Activated CD4-positive, alpha-beta T cell treated with anti-CD3 and anti-CD28 coated beads for 1 hour (primary cell): ENCODE results near the gene MAMSTR.
A peak's percentile ranks its signal among the peaks of the same experiment; 100 is the strongest.
"Not testable (repeated sequence)": the region's sequence is repeated elsewhere in the genome, so short reads cannot be mapped to it uniquely, and the experiment has no call there.

Source experiments
- DNase-seq: peaks from one replicate; pipeline ENCODE4 v3.0.0-alpha.2; 2020

Gene MAMSTR

DNA sequence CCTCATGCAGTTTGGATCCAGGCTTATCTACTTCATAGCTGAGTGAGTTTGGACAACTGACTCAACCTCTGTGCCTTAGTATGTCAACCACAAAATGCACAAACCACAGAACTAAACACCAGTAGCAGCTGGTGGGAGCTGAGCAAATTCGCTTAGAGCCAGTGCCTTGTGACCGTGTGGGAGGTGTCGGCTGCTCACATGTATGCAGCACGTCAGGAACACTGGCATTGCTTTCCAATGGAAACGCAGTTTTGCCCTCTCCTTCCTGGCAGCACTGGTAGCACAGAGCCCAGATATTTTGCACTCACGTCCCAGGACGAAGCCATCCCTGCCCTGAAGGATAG lies 38.4 kb downstream of the MAMSTR start:
- no peak for DNase-seq

DNA sequence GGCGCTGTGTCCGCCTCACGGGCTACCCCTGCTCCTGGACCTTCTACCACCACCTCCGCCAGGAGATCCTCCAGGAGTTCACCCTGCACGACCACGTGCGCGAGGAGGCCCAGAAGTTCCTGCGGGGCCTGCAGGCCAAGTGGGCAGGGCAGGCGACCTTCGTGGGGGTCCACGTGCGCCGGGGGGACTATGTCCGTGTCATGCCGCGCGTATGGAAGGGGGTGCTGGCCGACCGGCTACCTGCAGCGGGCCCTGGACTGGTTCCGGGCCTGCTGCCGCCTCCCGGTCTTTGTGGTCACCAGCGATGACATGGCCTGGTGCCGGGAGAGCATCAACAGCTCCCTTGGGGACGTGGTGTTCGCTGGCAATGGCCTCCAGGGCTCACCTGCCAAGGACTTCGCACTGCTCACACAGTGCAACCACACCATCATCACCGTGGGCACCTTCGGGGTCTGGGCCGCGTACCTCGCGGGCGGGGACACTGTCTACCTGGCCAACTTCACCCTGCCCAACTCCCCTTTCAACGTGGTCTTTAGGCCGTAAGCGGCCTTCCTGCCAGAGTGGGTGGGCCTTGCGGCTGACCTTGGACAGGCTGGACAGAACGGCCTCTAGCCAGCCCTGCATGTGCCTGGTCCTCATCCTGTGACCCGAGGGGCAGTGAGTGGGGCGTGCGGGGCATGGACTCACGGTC lies 38.9 kb downstream of the MAMSTR start:
- DNase-seq, result no peak

DNA sequence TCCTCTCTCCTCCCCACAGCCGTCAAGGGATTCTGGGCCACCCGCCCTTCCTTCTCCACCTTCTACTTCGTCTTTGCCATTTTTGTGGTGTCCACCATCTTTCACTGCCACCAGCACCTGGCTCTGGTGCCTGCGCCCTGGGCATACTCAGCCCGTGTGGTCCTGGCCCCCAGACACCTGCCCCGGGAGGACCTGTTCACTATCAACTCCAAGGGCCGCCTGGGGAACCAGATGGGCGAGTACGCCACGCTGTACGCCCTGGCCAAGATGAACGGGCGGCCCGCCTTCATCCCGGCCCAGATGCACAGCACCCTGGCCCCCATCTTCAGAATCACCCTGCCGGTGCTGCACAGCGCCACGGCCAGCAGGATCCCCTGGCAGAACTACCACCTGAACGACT lies 39.5 kb downstream of the MAMSTR start:
- DNase-seq, result not testable (repeated sequence)

DNA sequence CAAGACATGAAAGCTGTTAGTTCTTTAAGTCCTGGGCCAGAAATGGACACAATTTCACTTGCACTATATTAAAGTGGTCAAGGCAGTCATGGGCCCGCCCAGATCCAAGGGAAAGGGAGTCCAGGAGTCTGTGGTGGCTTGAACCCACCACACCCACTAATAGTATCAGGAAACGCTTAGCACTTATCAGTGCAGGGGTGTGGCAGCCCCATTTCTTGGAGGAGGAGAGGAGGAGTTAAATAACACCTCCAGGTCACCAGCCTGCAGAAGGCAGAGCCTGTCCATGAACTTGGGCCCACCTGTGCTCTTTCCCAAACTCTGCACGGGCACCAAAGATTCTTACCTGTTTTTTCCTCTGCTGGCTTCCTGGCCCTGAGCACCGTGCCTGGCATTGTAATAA lies 41.3 kb downstream of the MAMSTR start:
- DNase-seq, result no peak

DNA sequence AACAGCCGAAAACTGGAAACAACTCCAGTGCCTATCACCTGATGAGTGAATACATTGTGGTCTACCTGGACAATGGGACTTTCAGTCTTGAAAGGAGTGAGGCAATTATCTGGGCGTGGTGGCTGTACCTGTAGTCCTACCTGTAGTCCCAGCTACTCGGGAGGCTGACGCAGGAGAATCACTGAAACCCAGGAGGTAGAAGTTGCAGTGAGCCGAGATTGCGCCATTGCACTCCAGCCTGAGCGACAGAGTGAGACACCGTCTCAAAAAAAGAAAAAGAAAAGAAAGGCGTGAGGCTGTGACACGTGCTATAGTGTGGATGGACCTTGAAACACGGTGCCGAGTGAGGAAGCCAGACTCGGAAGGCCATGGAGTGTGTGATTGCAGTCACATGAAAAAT lies 42.6 kb downstream of the MAMSTR start:
- DNase-seq, result no peak

DNA sequence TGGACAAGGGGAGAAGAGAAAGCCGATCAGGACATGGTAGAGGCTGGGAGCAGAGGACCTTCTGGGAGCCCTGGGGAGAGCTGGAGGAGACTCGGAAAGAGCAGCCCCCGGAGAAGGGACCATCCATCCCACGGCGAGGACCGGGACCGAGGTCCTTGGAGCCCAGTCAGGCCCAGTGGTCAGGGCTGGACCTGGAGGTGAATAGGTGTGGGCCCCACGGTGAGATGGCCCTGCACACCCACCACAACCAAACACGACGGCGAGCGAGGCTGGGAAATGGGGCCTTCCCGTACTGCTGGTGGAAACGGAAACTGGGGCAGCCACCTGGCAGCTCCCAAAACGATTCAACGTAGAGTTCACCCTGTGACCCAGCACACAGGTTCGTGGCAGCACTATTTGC lies 43.0 kb downstream of the MAMSTR start:
- DNase-seq, result no peak

DNA sequence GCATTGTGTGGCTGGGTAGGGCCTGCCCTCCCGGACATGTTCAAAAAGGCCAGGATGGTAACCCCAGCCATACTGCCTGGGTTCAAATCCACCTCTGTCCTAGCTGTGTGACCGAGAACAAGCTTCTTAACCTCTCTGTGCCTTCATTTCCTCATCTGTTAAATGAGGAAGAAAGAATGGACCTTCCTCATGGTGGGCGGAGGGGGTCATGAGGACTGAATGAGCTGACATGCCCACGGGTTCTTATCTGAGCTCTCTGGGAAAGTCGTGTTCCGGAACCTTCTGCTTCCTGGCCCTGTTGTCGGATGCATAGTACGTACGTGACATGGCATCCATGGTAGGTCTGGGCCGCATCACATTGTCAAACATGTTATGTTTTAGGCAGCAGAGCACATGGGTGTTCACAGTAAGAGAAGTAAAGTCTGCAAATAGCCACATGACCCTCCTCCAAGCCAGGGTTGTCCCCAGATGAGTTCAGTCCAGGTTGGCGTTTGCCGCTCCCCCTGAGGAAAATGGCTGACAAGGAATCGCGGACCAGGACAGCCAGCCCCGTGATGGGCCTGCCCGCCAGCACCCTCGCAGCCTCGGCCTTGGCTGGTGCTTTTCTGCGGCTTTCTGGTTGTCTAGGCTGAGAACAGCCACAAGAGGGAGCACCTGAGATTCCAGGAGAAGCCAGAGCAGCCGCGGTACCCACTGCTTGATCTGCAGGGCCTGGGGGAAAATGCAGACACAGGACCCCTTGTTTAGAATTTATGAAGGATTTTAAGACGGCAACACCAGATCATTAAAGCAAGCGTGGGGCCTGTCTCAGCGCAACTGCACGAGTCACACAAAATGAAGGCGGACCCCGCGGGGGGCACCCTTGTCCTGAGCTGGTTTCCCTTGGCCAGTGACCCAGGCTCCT lies 44.4 kb downstream of the MAMSTR start:
- DNase-seq, result peak; percentile 57

DNA sequence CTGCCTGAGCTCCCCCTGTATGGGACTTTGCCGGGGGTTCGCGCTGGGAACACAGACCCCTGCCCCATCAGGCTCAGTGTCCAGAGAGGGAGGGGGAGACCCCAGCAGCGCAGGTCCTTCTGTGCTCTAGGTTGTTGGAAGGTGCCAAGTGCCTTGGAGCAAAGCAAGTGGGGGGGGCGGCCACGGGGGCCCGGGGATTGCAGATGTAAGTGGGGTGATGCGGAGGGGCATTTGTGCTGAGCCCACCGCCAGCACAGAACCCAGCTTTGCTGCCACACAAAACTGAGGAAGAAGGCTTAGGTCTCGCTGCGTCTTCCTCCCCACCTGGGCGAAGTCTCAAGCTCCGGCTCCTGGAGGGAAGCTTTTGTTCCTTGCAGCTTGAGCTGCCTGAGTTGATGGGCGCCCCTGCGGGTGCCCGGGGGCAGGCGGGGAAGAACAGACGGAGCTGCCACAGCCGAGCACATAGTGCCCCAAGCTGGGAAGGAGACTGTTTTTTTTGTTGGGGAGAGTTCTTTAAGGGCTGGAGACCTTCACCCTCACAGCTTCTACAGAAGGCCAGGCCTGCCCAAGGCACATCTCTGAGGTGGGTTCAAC lies 45.2 kb downstream of the MAMSTR start:
- DNase-seq, result no peak

DNA sequence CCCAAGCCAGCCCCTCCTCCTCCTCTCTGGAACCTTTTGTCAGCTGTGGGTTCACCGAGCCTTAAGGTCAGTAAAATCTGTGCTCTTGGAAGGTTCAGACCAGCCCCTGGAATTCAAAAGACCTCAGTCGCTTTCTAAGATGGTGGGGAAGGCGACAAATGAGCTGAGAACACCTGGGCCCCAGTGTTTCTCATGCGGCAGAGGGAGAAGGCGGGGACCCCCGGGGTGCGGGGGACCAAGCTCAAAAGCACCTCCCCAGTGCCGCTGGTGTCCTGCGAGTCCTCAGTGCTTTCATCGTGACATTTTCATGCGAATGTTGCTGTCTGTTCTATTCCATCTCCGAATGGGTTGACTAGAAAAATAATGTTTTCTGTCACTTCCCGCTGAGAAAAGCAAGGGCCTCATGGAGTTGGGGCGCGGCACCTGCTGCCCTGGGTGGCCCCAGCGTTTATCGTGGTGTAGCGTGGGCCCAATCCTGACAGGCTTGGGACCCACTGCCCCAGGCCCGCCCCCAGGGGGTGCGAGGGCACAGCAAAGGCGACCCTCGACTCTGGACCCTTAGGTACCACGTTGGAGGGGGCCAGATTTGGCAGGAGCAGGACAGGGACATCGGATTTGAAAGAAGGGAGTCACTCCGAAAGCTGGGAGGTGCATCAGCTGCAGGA lies 46.0 kb downstream of the MAMSTR start:
- no peak for DNase-seq

DNA sequence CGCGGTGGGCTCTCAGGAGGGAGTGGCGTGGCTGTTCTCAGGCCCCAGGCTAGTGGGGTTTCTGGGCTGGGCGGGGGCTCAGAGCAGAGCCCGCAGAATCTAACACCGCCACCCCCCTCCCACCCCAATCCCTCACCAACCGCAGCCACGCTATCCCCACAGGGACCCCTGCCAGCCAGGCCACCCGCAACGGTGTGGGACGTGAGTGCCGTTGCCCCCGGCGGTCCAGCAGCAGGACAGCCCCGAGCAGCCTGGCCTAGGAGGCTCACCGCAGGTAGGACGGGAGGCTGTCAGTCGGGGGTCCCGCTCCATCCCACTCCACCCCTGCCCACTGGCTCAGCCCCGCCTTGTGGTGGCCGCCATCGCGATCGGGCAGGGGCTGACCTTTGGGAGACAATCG lies 46.5 kb downstream of the MAMSTR start, which contains the start of gene NTN5:
Gene NTN5 (minus strand): TSS at position 24 of the 400 bp plus-strand sequence. CDS start 2,031 bp downstream, outside the sequence.
- DNase-seq, result no peak

DNA sequence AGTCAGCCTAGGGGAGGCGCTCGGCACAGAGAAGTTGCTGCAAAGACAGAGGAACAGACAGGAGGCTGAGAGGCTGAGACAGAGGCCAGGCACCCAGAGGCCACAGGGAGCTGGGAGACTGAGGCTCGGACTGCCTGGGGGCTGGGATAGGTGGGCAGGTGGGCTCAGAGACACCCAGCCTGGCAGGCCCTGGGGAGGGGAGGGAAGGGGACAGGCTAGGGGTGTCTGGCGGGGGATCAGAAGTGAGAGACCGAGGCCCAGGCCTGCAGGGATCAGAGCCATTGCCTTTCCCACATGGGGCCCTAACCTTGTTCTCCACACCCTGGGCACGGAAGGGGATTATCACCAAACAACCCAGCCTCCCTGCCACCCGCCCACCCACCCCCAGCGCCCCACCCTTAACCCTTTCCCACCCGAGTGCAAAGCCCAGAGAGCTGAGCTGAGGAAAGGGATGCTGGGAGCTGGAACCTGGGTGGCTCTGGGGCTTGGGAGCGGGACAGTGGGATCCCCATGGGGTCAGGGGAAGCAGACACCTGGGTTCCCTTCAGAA lies 48.0 kb downstream of the MAMSTR start:
- no peak for DNase-seq

DNA sequence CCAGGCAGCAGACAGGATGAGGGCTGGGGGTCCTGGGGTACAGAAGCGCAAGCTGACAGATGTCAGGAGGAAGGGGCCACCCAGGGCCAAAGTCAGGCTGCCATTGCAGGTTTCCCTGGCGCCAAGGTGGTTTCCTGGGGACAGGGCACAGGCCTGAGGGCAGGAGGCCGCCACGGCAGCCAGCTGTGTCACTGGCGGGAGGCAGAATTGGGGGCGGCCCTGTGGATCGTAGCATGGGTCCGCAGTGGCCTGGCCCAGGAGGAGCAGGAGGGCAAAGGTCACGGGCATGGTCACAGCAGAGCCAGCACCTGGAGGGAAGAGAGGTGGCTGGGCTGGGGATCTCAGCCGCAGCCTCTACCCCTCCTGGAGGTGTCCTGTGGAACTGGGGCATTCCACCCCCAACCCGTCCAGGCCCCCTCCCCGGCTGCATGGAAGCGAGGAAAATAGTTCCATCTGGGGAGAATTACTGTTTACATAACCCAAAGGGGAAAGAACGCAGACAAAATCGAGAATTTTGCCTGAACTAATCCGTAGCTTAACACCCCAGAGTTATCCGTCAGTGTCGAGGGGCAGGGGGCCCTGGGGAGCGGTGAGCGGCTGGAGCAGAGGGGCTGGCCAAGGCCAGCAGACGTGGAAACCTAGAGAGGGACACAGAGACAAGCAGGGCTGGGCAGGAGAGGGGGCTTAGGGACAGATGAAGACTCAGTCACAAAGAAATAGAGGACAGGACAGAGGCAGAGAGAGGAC lies 48.7 kb downstream of the MAMSTR start:
- no peak for DNase-seq

DNA sequence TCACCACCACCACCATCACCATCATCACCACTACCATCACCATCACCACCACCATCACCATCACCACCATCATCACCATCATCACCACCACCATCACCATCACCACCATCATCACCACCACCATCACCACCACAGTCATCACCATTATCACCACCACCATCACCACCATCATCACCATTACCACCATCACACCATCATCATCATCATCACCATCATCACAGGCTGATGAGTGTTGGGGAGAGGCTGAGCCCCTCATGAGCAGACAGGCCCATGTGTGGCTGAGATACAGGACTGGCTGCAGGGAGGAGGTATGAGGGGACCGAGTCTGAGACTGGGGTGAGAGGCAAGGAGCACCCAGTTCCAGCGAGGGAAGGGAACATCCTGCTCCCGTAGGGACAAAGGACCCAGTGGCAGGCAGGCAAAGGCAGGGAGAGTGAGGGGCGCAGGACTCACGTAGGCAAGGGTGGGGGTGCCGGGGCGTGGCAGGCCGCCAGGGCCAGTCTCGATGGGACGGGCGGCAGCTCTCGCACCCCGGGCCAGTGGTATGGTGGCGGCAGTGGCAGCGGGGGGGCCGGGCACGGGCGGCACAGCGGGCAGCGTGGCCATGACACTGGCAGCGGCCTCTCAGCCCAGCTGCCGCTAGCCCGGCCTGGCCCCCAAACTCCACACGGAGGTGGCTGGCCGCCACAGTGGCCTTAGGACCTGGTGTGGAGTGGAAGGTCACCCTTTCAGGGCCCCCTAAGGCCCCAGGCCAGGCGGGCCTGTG lies 49.4 kb downstream of the MAMSTR start:
- no peak for DNase-seq

DNA sequence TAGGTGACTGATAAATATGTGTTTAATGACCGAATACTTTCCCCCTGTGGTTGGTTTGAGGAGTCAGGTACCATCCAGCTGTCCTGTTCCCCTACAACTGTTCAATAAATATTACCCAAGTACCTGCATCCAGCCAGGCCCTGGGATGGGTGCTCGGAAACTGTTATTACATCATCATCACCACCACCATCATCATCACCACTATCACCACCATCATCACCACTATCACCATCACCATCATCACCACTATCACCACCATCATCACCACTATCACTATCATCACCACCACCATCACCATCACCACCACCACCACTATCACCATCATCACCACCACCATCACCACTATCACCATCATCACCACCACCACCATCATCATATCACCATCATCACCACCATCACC lies 50.8 kb downstream of the MAMSTR start:
- DNase-seq, result no peak

DNA sequence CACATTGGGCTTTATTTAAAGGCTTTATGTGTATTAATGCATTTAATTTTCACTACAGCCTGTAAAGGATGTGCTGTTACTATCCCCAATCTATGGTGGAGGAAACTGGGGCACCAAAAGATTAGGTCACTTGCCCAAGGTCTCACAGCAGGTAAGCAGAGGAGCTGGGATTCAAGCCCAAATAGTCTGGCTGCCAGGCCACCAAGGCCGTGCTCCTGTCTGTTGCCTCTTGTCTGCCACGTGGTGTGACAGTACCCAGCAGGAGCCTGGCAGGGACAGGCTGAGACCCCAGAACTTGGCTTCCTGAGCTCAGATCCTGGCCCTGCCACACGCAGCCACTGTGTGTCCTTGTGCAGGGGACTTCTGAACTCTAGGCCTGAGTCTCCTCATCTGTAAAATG lies 51.2 kb downstream of the MAMSTR start:
- DNase-seq, result no peak

DNA sequence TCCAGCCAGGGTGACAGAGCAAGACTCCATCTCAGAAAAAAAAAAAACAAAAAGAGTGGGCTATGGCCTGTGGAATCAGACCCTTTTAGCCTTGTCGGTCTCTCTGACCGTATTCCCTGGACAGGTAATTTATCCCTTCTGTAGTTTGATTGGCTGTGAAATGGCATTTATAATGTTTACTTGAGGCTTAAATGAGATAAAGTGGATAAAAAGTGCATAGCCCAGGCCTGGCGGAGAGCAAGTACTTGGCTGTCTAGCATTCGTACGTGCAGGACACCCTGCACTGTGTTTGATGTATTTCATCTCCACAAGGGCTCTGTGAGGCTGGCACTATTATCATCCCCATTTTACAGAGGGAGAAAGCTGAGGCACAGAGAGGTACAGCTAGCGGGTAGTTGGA lies 53.7 kb downstream of the MAMSTR start:
- DNase-seq, result no peak

DNA sequence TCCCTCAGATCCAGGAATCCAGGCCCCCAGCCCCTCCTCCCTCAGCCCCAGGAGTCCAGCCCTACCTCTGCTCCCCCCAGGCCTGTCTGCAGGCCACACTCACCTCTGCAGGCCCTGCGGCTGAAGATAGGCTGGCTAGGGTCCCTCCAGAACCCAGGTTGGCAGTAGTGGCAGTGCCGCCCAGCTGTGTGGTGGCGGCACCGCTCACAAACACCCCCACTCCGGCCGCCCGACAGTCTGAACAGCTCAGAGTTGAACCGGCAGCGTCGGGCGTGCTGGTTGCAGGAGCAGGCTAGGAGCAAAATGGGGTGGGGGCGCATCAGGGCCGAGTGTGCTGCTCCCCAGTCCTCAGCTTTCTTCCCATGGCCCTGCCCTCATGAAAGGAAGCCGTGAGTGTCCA lies 55.0 kb downstream of the MAMSTR start:
- no peak for DNase-seq

DNA sequence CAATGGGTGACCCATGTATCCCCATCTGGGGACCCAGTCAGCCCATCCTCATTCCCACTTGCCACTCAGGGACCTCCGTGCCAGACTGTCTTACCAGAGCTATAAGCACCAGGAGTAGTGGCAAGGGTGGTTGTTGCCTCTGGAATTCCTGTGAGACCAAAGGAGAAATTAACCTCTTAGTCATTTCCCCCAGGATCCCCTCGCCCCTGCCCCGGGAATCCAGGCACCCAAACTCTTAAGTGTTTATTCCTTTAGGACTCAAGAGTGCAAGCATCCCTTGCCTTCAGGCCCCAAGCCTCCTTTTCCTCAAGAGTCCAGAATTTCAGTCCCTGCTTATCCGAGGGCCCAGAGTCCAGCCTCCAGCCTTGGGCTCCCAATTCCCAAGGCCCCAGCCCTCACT lies 55.9 kb downstream of the MAMSTR start:
- no peak for DNase-seq
